ENCODE data around the gene ZNF2.

Gene ZNF2

DNA sequence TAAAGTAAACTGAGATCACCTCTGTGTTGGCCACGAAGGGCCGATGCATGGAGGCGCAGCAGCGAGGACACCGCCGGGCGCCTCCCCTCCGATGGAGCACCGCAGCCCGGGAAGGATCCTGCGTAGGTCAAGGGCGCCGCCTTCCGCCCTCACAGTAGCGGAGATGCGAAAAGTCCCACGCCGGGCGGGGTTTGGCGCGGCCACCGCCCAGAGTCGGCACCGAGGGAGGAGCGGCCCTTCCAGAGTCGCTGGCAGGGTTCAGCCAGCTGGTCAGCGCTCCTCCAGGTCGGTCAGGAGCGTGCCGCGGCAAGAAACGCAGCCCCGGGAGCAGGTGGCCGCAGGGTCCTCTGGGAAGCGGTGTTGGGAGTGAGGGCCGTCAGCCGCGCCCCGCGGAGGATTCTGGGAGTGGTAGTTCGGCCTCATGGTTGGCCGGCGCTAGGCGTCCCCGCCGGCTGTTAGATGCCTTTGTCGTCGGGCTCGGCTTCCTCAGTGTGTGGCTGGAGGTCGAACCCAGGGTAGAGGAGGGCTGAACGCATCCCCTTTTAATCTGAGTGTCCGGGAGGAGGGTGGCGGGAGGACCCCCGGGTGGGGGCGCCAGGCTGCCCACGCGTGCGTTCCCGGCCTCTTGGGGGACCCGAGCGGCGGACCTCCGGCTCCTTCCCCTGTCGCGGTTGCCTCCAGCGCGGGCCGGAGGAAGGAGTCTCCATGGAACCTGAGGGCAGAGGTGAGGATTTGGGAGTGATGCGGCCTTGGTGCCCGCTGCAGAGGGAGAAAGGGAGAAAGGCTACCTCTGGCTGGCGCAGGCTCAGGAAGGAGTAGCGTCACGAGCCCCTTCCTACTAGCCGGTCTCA lies 41.7 kb downstream of the ZNF2 start, which contains the start of gene ZNF892 (continued):
- peak; percentile 82 for TF ChIP-seq ZBTB26 (tag by site-specific recombination; optimal IDR thresholded peaks at IDR 0.05)
- TF ChIP-seq ZNF433 (tag by site-specific recombination; IDR thresholded peaks at IDR 0.05; ENCODE audit: low read depth) = no peak
- peak; percentile 53; the same call in 1 of the 2 replicates for TF ChIP-seq SCRT2 (tag by site-specific recombination; IDR thresholded peaks at IDR 0.05)
- TF ChIP-seq ZNF501 (tag by site-specific recombination; IDR thresholded peaks at IDR 0.05) = peak; percentile 70
- TF ChIP-seq IKZF3 (tag by site-specific recombination; IDR thresholded peaks at IDR 0.05) = peak; percentile 80
- no peak for TF ChIP-seq ZNF768 (tag by site-specific recombination; IDR thresholded peaks at IDR 0.05)
- no peak for TF ChIP-seq ZNF266 (tag by site-specific recombination; IDR thresholded peaks at IDR 0.05; ENCODE audit: low read depth)
- TF ChIP-seq ZNF302 (tag by site-specific recombination; IDR thresholded peaks at IDR 0.05; ENCODE audit: low read depth) = no peak
- TF ChIP-seq ZFP37 (tag by site-specific recombination; IDR thresholded peaks at IDR 0.05) = peak; percentile 83; the same call in 1 of the 2 replicates
- TF ChIP-seq ZFP3 (tag by site-specific recombination; IDR thresholded peaks at IDR 0.05; ENCODE audit: low read depth) = no peak
- no peak for TF ChIP-seq ZNF596 (tag by site-specific recombination; IDR thresholded peaks at IDR 0.05)
- TF ChIP-seq TRIM28 (IDR thresholded peaks at IDR 0.05; ENCODE audit: borderline replicate concordance, low read length) = peak; percentile 82; the same call in 1 of the 2 replicates
- peak; percentile 81 for TF ChIP-seq ZNF449 (tag by site-specific recombination; IDR thresholded peaks at IDR 0.05)
- no peak for TF ChIP-seq ZNF174 (tag by site-specific recombination; IDR thresholded peaks at IDR 0.05)
- peak; percentile 53; the same call in 1 of the 2 replicates for TF ChIP-seq ZNF121 (tag by site-specific recombination; IDR thresholded peaks at IDR 0.05)
- TF ChIP-seq ZNF76 (tag by site-specific recombination; IDR thresholded peaks at IDR 0.05; ENCODE audit: borderline replicate concordance, low read depth) = peak; percentile 98
- TF ChIP-seq SP3 (tag by site-specific recombination; IDR thresholded peaks at IDR 0.05) = peak; percentile 86
- TF ChIP-seq KLF8 (tag by site-specific recombination; IDR thresholded peaks at IDR 0.05) = peak; percentile 82
- TF ChIP-seq, protein P1, sequence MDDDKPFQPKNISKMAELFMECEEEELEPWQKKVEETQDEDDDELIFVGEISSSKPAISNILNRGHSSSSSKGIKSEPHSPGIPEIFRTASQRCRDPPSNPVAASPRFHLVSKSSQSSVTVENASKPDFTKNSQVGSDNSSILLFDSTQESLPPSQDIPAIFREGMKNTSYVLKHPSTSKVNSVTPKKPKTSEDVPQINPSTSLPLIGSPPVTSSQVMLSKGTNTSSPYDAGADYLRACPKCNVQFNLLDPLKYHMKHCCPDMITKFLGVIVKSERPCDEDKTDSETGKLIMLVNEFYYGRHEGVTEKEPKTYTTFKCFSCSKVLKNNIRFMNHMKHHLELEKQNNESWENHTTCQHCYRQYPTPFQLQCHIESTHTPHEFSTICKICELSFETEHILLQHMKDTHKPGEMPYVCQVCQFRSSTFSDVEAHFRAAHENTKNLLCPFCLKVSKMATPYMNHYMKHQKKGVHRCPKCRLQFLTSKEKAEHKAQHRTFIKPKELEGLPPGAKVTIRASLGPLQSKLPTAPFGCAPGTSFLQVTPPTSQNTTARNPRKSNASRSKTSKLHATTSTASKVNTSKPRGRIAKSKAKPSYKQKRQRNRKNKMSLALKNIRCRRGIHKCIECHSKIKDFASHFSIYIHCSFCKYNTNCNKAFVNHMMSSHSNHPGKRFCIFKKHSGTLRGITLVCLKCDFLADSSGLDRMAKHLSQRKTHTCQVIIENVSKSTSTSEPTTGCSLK (tag by site-specific recombination; IDR thresholded peaks at IDR 0.05) = no peak
- TF ChIP-seq ZNF398 (tag by site-specific recombination; IDR thresholded peaks at IDR 0.05) = no peak
- TF ChIP-seq ZBTB49 (tag by site-specific recombination; IDR thresholded peaks at IDR 0.05; ENCODE audit: low read depth) = no peak
- TF ChIP-seq KLF1 (tag by site-specific recombination; IDR thresholded peaks at IDR 0.05) = peak; percentile 74
- no peak for TF ChIP-seq ZNF548 (tag by site-specific recombination; IDR thresholded peaks at IDR 0.05)
- TF ChIP-seq ZNF514 (tag by site-specific recombination; IDR thresholded peaks at IDR 0.05) = no peak
- peak; percentile 45; the same call in 1 of the 2 replicates for TF ChIP-seq KLF16 (tag by site-specific recombination; IDR thresholded peaks at IDR 0.05)
- TF ChIP-seq, protein P2, sequence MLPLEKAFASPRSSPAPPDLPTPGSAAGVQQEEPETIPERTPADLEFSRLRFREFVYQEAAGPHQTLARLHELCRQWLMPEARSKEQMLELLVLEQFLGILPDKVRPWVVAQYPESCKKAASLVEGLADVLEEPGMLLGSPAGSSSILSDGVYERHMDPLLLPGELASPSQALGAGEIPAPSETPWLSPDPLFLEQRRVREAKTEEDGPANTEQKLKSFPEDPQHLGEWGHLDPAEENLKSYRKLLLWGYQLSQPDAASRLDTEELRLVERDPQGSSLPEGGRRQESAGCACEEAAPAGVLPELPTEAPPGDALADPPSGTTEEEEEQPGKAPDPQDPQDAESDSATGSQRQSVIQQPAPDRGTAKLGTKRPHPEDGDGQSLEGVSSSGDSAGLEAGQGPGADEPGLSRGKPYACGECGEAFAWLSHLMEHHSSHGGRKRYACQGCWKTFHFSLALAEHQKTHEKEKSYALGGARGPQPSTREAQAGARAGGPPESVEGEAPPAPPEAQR (tag by site-specific recombination; IDR thresholded peaks at IDR 0.05) = no peak
- TF ChIP-seq ZNF132 (tag by site-specific recombination; IDR thresholded peaks at IDR 0.05; ENCODE audit: borderline replicate concordance) = no peak
- TF ChIP-seq ZSCAN30 (tag by site-specific recombination; IDR thresholded peaks at IDR 0.05) = peak; percentile 87
- TF ChIP-seq ZNF747 (tag by site-specific recombination; IDR thresholded peaks at IDR 0.05) = no peak

Data from HEK293 (cell line).